OCI-LY7 (cell line): ENCODE results near the gene ZNF284. TPM values are rescaled to one million over a fixed set of nuclear protein-coding genes. Genes with fewer than 3 reads are reported as not detected.

Source experiments
- BruUV-seq: library from RNA; stranded (reverse); fragments of 400-500 nt; replicated peaks from 2 replicates; lab custom pipeline; 2021; lab: Mats Ljungman, UMichigan
- CTCF ChIA-PET: fragments of 300-600 bp; sonication (Branson Sonifier 250); formaldehyde crosslinking; loops from one replicate; lab custom pipeline; 2022; ENCODE audit warnings: antibody characterized with exemption; ENCODE audit not compliant: unreplicated experiment; lab: Charles Lee
- POLR2A ChIA-PET: fragments of 300-600 bp; sonication (Branson Sonifier 250); formaldehyde crosslinking; loops from one replicate; lab custom pipeline; 2022; ENCODE audit warnings: antibody characterized with exemption; lab: Charles Lee
- DNase-seq: peaks from one replicate; pipeline ENCODE4 v3.0.0-alpha.2; 2015; ENCODE audit warnings: low spot score
- H2AFZ ChIP-seq: fragments of 200-600 bp; sonication (generic), shearing (Covaris generic); 2 replicates; pipeline ENCODE4 v1.6.1; 2014; ENCODE audit warnings: mild to moderate bottlenecking, antibody characterized with exemption, low read length, moderate library complexity
- H3K27ac ChIP-seq: fragments of 200-600 bp; sonication (generic); 2 replicates; pipeline ENCODE4 v1.5.1; 2014; ENCODE audit warnings: mixed run types, low read depth, mild to moderate bottlenecking, moderate library complexity, low read length, inconsistent platforms; ENCODE audit not compliant: poor library complexity, severe bottlenecking
- H3K36me3 ChIP-seq: fragments of 200-600 bp; sonication (generic); 2 replicates; pipeline ENCODE4 v1.6.1; 2014; ENCODE audit warnings: mild to moderate bottlenecking, antibody characterized with exemption, low read length, moderate library complexity, mixed read lengths; ENCODE audit not compliant: insufficient read depth
- H3K4me1 ChIP-seq: fragments of 200-600 bp; sonication (generic); 2 replicates; pipeline ENCODE4 v1.5.1; 2014; ENCODE audit warnings: mild to moderate bottlenecking, low read length; ENCODE audit not compliant: insufficient read depth, poor library complexity, severe bottlenecking
- H3K4me2 ChIP-seq: fragments of 200-600 bp; sonication (generic); 2 replicates; pipeline ENCODE4 v1.6.1; 2014; ENCODE audit warnings: mild to moderate bottlenecking, low read length
- H3K4me3 ChIP-seq: fragments of 200-600 bp; sonication (generic); 2 replicates; pipeline ENCODE4 v1.5.1; 2014; ENCODE audit warnings: mild to moderate bottlenecking, low read depth, low read length; ENCODE audit not compliant: poor library complexity, severe bottlenecking
- H3K79me2 ChIP-seq: fragments of 200-600 bp; sonication (generic); 2 replicates; pipeline ENCODE4 v1.6.1; 2016; ENCODE audit warnings: low read depth, mild to moderate bottlenecking, low read length, moderate library complexity, mixed read lengths; ENCODE audit not compliant: insufficient read depth
- H3K9me2 ChIP-seq: fragments of 200-600 bp; sonication (generic); 2 replicates; pipeline ENCODE4 v1.6.1; 2016; ENCODE audit warnings: mild to moderate bottlenecking, low read length, mixed read lengths; ENCODE audit not compliant: insufficient read depth
- H3K9me3 ChIP-seq: fragments of 200-600 bp; sonication (generic); 2 replicates; pipeline ENCODE4 v1.6.1; 2014; ENCODE audit warnings: mild to moderate bottlenecking, mixed run types, low read length, mixed read lengths
- H4K20me1 ChIP-seq: fragments of 200-600 bp; sonication (generic); 2 replicates; pipeline ENCODE4 v1.6.1; 2014; ENCODE audit warnings: mild to moderate bottlenecking, antibody characterized with exemption, low read length, moderate library complexity, mixed read lengths; ENCODE audit not compliant: insufficient read depth
- CTCF ChIP-seq: fragments of 200-600 bp; sonication (generic); conservative IDR thresholded peaks from 2 replicates; pipeline ENCODE4 v1.5.1; 2014; ENCODE audit warnings: mild to moderate bottlenecking, antibody characterized with exemption, low read length, moderate library complexity, mixed read lengths
- EZH2phosphoT487 ChIP-seq: fragments of 200-600 bp; sonication (generic); IDR thresholded peaks from 2 replicates; pipeline ENCODE4 v1.6.1; 2018; ENCODE audit warnings: low read depth, borderline replicate concordance, mild to moderate bottlenecking, mixed run types, antibody characterized with exemption, low read length, moderate library complexity, mixed read lengths
- intact Hi-C: fragments of 100-400 bp; cut with micrococcal nuclease; formaldehyde crosslinking; loops from one replicate; pipeline ENCODE4 v1.10.0; 2022; ENCODE audit not compliant: unreplicated experiment
- total RNA-seq, 2 experiments: library from RNA; depleted of rRNA in 1 of 2; stranded (reverse); fragments of >200 nt in 1 of 2; shearing (Covaris generic) in 1 of 2; gene quantifications; 2 replicates each; pipeline ENCODE4 v1.2.3, GENCODE V29; 2014 to 2022

Gene ZNF284
- total RNA-seq, 2 experiments from 2014 or later = not detected

- ChIA-PET CTCF (no interaction called here), POLR2A (interaction anchor here (0.6 kb wide), 1 partner anchor 40 kb away, joined by 3 read pairs; no protein-coding TSS in a partner anchor)
- H3K36me3 ChIP-seq = no peaks in the 10 kb centered on the region
- no TSS peak for BruUV-seq
- H3K4me2 ChIP-seq = no peak overlapping the region
- H4K20me1 ChIP-seq = no peaks in the 10 kb centered on the region
- H2AFZ ChIP-seq = no peak overlapping the region
- no peak overlapping the region for H3K4me3 ChIP-seq
- TF ChIP-seq CTCF = no peak
- no peak for TF ChIP-seq EZH2phosphoT487
- no peak for DNase-seq
- no peaks in the 10 kb centered on the region for H3K9me3 ChIP-seq
- no peaks in the 10 kb centered on the region for H3K4me1 ChIP-seq
- intact Hi-C loops = no loop called here
- no peak overlapping the region for H3K27ac ChIP-seq
- H3K9me2 ChIP-seq = no peaks in the 10 kb centered on the region
- no peaks in the 10 kb centered on the region for H3K79me2 ChIP-seq
These were observed 29.8 kb upstream of the ZNF284 start for GRCh38 chr19:44042147-44042546.

GRCh38 chr19:44050740-44051649, 21.0 kb upstream of the ZNF284 start:
- intact Hi-C loops = no loop called here
- no TSS peak for BruUV-seq
- H2AFZ ChIP-seq = no peak overlapping the region
- no peak for DNase-seq
- no peaks in the 10 kb centered on the region for H3K4me1 ChIP-seq
- TF ChIP-seq EZH2phosphoT487 = no peak
- no peak for TF ChIP-seq CTCF
- H3K9me3 ChIP-seq = no peaks in the 10 kb centered on the region
- H3K4me2 ChIP-seq = no peak overlapping the region
- CTCF ChIA-PET = no interaction called here
- H4K20me1 ChIP-seq = no peaks in the 10 kb centered on the region
- H3K9me2 ChIP-seq = no peaks in the 10 kb centered on the region
- no peak overlapping the region for H3K4me3 ChIP-seq
- POLR2A ChIA-PET = no interaction called here
- H3K79me2 ChIP-seq = no peaks in the 10 kb centered on the region
- H3K36me3 ChIP-seq = no peaks in the 10 kb centered on the region
- H3K27ac ChIP-seq = no peak overlapping the region
